Small intestine (tissue), 7 donors: ENCODE results near the gene SLC2A9. TPM values are rescaled to one million over a fixed set of nuclear protein-coding genes. Genes with fewer than 3 reads are reported as not detected.

Experiments used
- DNase-seq, 2 donors: peaks; one replicate each; pipeline versions ENCODE4 v3.0.0 to v3.0.0-alpha.2; 2013
- FAIRE-seq: peaks from 2 replicates; lab custom pipeline; 2012; peaks lifted over from hg19 to GRCh38; lab: Jason Lieb, UNC
- H3K27ac ChIP-seq, 3 donors: one replicate each; pipeline ENCODE4 v1.5.1; 2013; ENCODE audit warnings: low read length in 2 of 3, mild to moderate bottlenecking in 2 of 3, control low read depth in 1 of 3, inconsistent platforms in 1 of 3, low read depth in 1 of 3, moderate library complexity in 1 of 3
- H3K27me3 ChIP-seq, 3 donors: one replicate each; pipeline ENCODE4 v1.6.1; 2013; ENCODE audit warnings: low read length in 3 of 3, inconsistent platforms in 1 of 3; ENCODE audit not compliant: control insufficient read depth in 3 of 3, insufficient read depth in 3 of 3
- H3K36me3 ChIP-seq, 3 donors: one replicate each; pipeline ENCODE4 v1.6.1; 2013; ENCODE audit warnings: low read length in 3 of 3, inconsistent platforms in 1 of 3, low read depth in 1 of 3, mild to moderate bottlenecking in 1 of 3, moderate library complexity in 1 of 3; ENCODE audit not compliant: control insufficient read depth in 3 of 3, insufficient read depth in 2 of 3
- H3K4me1 ChIP-seq, 3 donors: one replicate each; pipeline ENCODE4 v1.6.1; 2013; ENCODE audit warnings: low read length in 2 of 3, inconsistent platforms in 1 of 3, low read depth in 1 of 3, mild to moderate bottlenecking in 1 of 3, moderate library complexity in 1 of 3; ENCODE audit not compliant: control insufficient read depth in 3 of 3, insufficient read depth in 2 of 3
- H3K4me3 ChIP-seq, 3 donors: one replicate each; pipeline ENCODE4 v1.5.1; 2013; ENCODE audit warnings: low read length in 3 of 3, control low read depth in 1 of 3, inconsistent platforms in 1 of 3, low read depth in 1 of 3, mild to moderate bottlenecking in 1 of 3, moderate library complexity in 1 of 3
- H3K9me3 ChIP-seq, 2 donors: one replicate each; pipeline ENCODE4 v1.6.1; 2013; ENCODE audit warnings: low read depth in 1 of 2, low read length in 1 of 2; ENCODE audit not compliant: control insufficient read depth in 2 of 2, insufficient read depth in 1 of 2
- WGBS, 3 donors: extraction: QIAGEN DNeasy Blood & Tissue Kit; methylation state at CpG; one replicate each; pipeline ENCODE4 v1.1.7; 2013; 5-methylcytosine and 5-hydroxymethylcytosine counted together
- polyA plus RNA-seq, 4 donors: library from polyadenylated mRNA; stranded (reverse) in 3 of 4; unstranded in 1 of 4; fragments of 200-250 nt in 3 of 4; fragments of 120-200 nt in 1 of 4; gene quantifications; one replicate each; pipeline versions ENCODE4 v1.2.1 to v1.2.3, GENCODE V29; 2013
- donor health status: healthy with polysubstance abuse.
- donor health status: control.
- donor health status: control.
- donor health status: Bipolar disorder and iron deficiency.
- donor health status: healthy.

SLC2A9 gene
- polyA plus RNA-seq, 4 donors, result 7.4 to 34.4 (median 12.3) TPM

GRCh38 chr4:9946170-9946569 lies 75.1 kb downstream of the SLC2A9 start:
- Histone ChIP-seq H3K27me3 (no peaks in the 10 kb centered on the region), H3K9me3 (no peaks in the 10 kb centered on the region), H3K4me3 (no peak overlapping the region), H3K4me1 (peaks cover 3 to 9% (median 3%) of the 10 kb centered on the region in 3 donors), H3K36me3 (peaks cover 0 to 31% (median 0%) of the 10 kb centered on the region in 3 donors), H3K27ac (no peak overlapping the region)
- FAIRE-seq, result no peak
- no peak for DNase-seq
- 89 to 94% (median 92%) methylated on average over 2 of the region's 2 CpGs for WGBS, 3 donors

GRCh38 chr4:9944431-9945425 lies 76.6 kb downstream of the SLC2A9 start:
- Histone ChIP-seq H3K36me3 (peaks cover 0 to 33% (median 0%) of the 10 kb centered on the region in 3 donors), H3K9me3 (no peaks in the 10 kb centered on the region), H3K27ac (no peak overlapping the region), H3K4me3 (no peak overlapping the region), H3K4me1 (peaks cover 3 to 9% (median 3%) of the 10 kb centered on the region in 3 donors), H3K27me3 (no peaks in the 10 kb centered on the region)
- no peak for FAIRE-seq
- peak in 1 of 2 donors; percentile 12 for DNase-seq
- 65 to 84% (median 72%) methylated on average over 13 of the region's 13 CpGs for WGBS, 3 donors

GRCh38 chr4:9943761-9944160 lies 77.5 kb downstream of the SLC2A9 start:
- no peak overlapping the region for H3K4me3 ChIP-seq
- DNase-seq (no peak), FAIRE-seq (no peak)
- 88 to 91% (median 90%) methylated on average over 9 of the region's 9 CpGs for WGBS, 3 donors
- no peak overlapping the region for H3K27ac ChIP-seq
- peaks cover 0 to 32% (median 0%) of the 10 kb centered on the region in 3 donors for H3K36me3 ChIP-seq
- no peaks in the 10 kb centered on the region for H3K9me3 ChIP-seq
- no peaks in the 10 kb centered on the region for H3K27me3 ChIP-seq
- peaks cover 3 to 9% (median 3%) of the 10 kb centered on the region in 3 donors for H3K4me1 ChIP-seq

- no peak overlapping the region for H3K27ac ChIP-seq
- no peaks in the 10 kb centered on the region for H3K9me3 ChIP-seq
- H3K27me3 ChIP-seq, result no peaks in the 10 kb centered on the region
- H3K36me3 ChIP-seq, result peaks cover 0 to 28% (median 0%) of the 10 kb centered on the region in 3 donors
- FAIRE-seq (no peak), DNase-seq (no peak)
- H3K4me1 ChIP-seq, result peaks cover 3 to 9% (median 3%) of the 10 kb centered on the region in 3 donors
- no peak overlapping the region for H3K4me3 ChIP-seq
- 92 to 96% (median 94%) methylated on average over 9 to 10 of the region's 10 CpGs for WGBS, 3 donors
These were observed 78.2 kb downstream of the SLC2A9 start for GRCh38 chr4:9942921-9943600.

- H3K4me1 ChIP-seq, result peaks cover 0 to 3% (median 3%) of the 10 kb centered on the region in 3 donors
- DNase-seq, result no peak
- H3K9me3 ChIP-seq, result no peaks in the 10 kb centered on the region
- no peaks in the 10 kb centered on the region for H3K27me3 ChIP-seq
- H3K36me3 ChIP-seq, result peaks cover 0 to 28% (median 0%) of the 10 kb centered on the region in 3 donors
- H3K4me3 ChIP-seq, result no peak overlapping the region
- WGBS, 3 donors, result 92 to 95% (median 94%) methylated on average over 5 of the region's 5 CpGs
- FAIRE-seq, result no peak
- H3K27ac ChIP-seq, result no peak overlapping the region
These were observed 79.2 kb downstream of the SLC2A9 start for GRCh38 chr4:9942139-9942538.

- Histone ChIP-seq H3K4me1 (peaks cover 0 to 3% (median 0%) of the 10 kb centered on the region in 3 donors), H3K36me3 (peaks cover 0 to 35% (median 2%) of the 10 kb centered on the region in 3 donors), H3K4me3 (no peak overlapping the region), H3K27ac (no peak overlapping the region), H3K9me3 (no peaks in the 10 kb centered on the region), H3K27me3 (no peaks in the 10 kb centered on the region)
- DNase-seq, result no peak
- 91 to 98% (median 94%) methylated on average over 5 of the region's 5 CpGs for WGBS, 3 donors
- no peak for FAIRE-seq
These were observed 81.3 kb downstream of the SLC2A9 start for GRCh38 chr4:9940041-9940440.

GRCh38 chr4:9938933-9939332 lies 82.4 kb downstream of the SLC2A9 start:
- peaks cover 0 to 35% (median 2%) of the 10 kb centered on the region in 3 donors for H3K36me3 ChIP-seq
- WGBS, 3 donors, result 86 to 93% (median 90%) methylated on average over 5 of the region's 5 CpGs
- FAIRE-seq, result no peak
- H3K27me3 ChIP-seq, result no peaks in the 10 kb centered on the region
- no peak overlapping the region for H3K27ac ChIP-seq
- H3K9me3 ChIP-seq, result no peaks in the 10 kb centered on the region
- H3K4me3 ChIP-seq, result no peak overlapping the region
- H3K4me1 ChIP-seq, result no peaks in the 10 kb centered on the region
- no peak for DNase-seq

- peaks cover 0 to 36% (median 2%) of the 10 kb centered on the region in 3 donors for H3K36me3 ChIP-seq
- FAIRE-seq, result no peak
- no peaks in the 10 kb centered on the region for H3K4me1 ChIP-seq
- WGBS, 3 donors, result 74 to 86% (median 84%) methylated on average over 6 of the region's 6 CpGs
- DNase-seq, result no peak
- H3K27me3 ChIP-seq, result no peaks in the 10 kb centered on the region
- H3K9me3 ChIP-seq, result no peaks in the 10 kb centered on the region
- no peak overlapping the region for H3K27ac ChIP-seq
- no peak overlapping the region for H3K4me3 ChIP-seq
These were observed 84.2 kb downstream of the SLC2A9 start for GRCh38 chr4:9937078-9937477.
